B cell (primary cell): ENCODE results near the gene ARRDC1.

Source experiments
- EZH2 ChIP-seq: IDR thresholded peaks from 2 replicates; pipeline ENCODE4 v1.6.1; 2012; ENCODE audit warnings: borderline replicate concordance, low read depth, mild to moderate bottlenecking, moderate library complexity, low read length; ENCODE audit not compliant: insufficient read depth, poor library complexity, severe bottlenecking
- TF ChIP-seq, protein P1 (sequence below): fragments of 200-600 bp; IDR thresholded peaks from one replicate; pipeline ENCODE4 v1.8.0; 2022; ENCODE audit warnings: antibody characterized with exemption, mild to moderate bottlenecking

DNA sequence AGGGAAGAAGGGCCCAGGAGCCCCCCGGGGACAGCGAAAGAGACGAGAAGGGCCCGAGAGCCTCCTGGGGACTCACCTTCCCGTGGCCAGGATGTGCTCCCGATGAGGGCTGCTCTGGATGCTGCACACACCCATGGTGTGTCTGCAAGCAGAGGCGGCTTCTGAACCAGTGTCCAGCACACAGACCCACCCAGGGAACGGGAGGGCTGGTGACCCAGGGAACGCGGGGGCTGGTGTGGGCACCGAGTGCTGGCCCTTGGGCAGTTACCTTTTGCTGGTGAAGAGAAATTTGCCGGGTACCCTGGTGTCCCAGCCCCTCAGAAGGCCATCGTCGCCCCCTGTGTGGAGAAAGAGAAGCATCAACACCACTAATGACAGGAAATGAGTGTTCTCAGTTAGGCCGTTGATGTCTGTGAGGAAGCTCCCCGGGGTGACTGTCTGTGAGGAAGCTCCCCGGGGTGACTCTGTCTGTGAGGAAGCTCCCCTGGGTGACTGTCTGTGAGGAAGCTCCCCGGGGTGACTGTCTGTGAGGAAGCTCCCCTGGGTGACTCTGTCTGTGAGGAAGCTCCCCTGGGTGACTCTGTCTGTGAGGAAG lies 40.6 kb upstream of the ARRDC1 start:
- TF ChIP-seq, protein P1, sequence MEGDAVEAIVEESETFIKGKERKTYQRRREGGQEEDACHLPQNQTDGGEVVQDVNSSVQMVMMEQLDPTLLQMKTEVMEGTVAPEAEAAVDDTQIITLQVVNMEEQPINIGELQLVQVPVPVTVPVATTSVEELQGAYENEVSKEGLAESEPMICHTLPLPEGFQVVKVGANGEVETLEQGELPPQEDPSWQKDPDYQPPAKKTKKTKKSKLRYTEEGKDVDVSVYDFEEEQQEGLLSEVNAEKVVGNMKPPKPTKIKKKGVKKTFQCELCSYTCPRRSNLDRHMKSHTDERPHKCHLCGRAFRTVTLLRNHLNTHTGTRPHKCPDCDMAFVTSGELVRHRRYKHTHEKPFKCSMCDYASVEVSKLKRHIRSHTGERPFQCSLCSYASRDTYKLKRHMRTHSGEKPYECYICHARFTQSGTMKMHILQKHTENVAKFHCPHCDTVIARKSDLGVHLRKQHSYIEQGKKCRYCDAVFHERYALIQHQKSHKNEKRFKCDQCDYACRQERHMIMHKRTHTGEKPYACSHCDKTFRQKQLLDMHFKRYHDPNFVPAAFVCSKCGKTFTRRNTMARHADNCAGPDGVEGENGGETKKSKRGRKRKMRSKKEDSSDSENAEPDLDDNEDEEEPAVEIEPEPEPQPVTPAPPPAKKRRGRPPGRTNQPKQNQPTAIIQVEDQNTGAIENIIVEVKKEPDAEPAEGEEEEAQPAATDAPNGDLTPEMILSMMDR, result no peak
- no peak for TF ChIP-seq EZH2
